ENCODE results near the gene SHLD2.
"Not testable (repeated sequence)": the region's sequence is repeated elsewhere in the genome, so short reads cannot be mapped to it uniquely, and the experiment has no call there.

DNA sequence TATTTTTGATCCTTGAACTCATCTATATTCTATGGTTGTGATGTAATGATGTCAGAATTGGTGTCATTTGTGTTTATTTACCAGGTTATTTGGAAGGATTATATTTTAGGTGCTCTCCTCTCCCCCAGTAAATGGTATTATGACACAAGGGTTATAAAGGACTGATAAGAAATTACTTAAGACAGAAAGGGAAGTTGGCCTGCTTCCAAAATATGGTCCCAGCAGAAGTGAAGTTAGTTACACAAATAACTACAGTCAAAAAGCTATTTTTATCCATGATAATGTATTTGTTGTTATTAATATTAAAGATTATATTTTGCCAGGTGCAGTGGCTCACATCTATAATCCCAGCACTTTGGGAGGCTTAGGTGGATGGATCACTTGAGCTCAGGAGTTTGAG, 37.2 kb downstream of the SHLD2 start:
- TF ChIP-seq, protein P1, sequence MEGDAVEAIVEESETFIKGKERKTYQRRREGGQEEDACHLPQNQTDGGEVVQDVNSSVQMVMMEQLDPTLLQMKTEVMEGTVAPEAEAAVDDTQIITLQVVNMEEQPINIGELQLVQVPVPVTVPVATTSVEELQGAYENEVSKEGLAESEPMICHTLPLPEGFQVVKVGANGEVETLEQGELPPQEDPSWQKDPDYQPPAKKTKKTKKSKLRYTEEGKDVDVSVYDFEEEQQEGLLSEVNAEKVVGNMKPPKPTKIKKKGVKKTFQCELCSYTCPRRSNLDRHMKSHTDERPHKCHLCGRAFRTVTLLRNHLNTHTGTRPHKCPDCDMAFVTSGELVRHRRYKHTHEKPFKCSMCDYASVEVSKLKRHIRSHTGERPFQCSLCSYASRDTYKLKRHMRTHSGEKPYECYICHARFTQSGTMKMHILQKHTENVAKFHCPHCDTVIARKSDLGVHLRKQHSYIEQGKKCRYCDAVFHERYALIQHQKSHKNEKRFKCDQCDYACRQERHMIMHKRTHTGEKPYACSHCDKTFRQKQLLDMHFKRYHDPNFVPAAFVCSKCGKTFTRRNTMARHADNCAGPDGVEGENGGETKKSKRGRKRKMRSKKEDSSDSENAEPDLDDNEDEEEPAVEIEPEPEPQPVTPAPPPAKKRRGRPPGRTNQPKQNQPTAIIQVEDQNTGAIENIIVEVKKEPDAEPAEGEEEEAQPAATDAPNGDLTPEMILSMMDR (conservative IDR thresholded peaks at IDR 0.05; ENCODE audit: low read length) = not testable (repeated sequence)
- TF ChIP-seq EZH2phosphoT487 (IDR thresholded peaks at IDR 0.05; ENCODE audit: borderline replicate concordance, low read depth, low read length) = not testable (repeated sequence)

Measured in OCI-LY7 (cell line).